GM23338 (cell line): ENCODE data around the gene CCDC12. TPM values are rescaled to one million over a fixed set of nuclear protein-coding genes. Genes with fewer than 3 reads are reported as not detected.

Experiments
- ATAC-seq: fragments of 200-7000 bp; cut with Tn5 transposase; 3 replicates; pipeline ENCODE4 v1.9.1; 2020
- DNase-seq: peaks from one replicate; pipeline ENCODE4 v3.0.0-alpha.2; 2015; ENCODE audit warnings: low spot score
- H2AFZ ChIP-seq: fragments of 200-600 bp; sonication (generic); 2 replicates; pipeline ENCODE4 v1.8.0; 2016; ENCODE audit warnings: antibody characterized with exemption, mild to moderate bottlenecking, moderate library complexity
- H3F3A ChIP-seq: fragments of 200-600 bp; sonication (generic); replicated peaks from 2 replicates; pipeline ENCODE4 v1.8.0; 2017; ENCODE audit warnings: antibody characterized with exemption, mixed run types, low read depth
- H3K27ac ChIP-seq: fragments of 200-600 bp; sonication (generic); 2 replicates; pipeline ENCODE4 v1.6.1; 2016; ENCODE audit warnings: low read depth
- H3K27me3 ChIP-seq: fragments of 200-600 bp; sonication (generic); 2 replicates; pipeline ENCODE4 v1.8.0; 2016; ENCODE audit warnings: mild to moderate bottlenecking, mixed run types, moderate library complexity; ENCODE audit not compliant: insufficient read depth
- H3K36me3 ChIP-seq: fragments of 200-600 bp; sonication (generic); 2 replicates; pipeline ENCODE4 v1.8.0; 2016; ENCODE audit warnings: mild to moderate bottlenecking; ENCODE audit not compliant: insufficient read depth
- H3K4me1 ChIP-seq: fragments of 200-600 bp; sonication (generic); 2 replicates; pipeline ENCODE4 v1.8.0; 2016; ENCODE audit warnings: mild to moderate bottlenecking, moderate library complexity; ENCODE audit not compliant: insufficient read depth
- H3K4me2 ChIP-seq: fragments of 200-600 bp; sonication (generic); 2 replicates; pipeline ENCODE4 v1.7.1; 2017; ENCODE audit warnings: mixed run types
- H3K4me3 ChIP-seq: fragments of 200-600 bp; sonication (generic); 2 replicates; pipeline ENCODE4 v1.6.1; 2016; ENCODE audit warnings: mixed run types
- H3K79me2 ChIP-seq: fragments of 200-600 bp; sonication (generic); replicated peaks from 2 replicates; pipeline ENCODE4 v1.8.0; 2017; ENCODE audit warnings: mild to moderate bottlenecking; ENCODE audit not compliant: insufficient read depth
- H3K9me2 ChIP-seq: fragments of 200-600 bp; sonication (generic); 2 replicates; pipeline ENCODE4 v1.8.0; 2017; ENCODE audit not compliant: insufficient read depth
- H4K20me1 ChIP-seq: fragments of 200-600 bp; sonication (generic); replicated peaks from 2 replicates; pipeline ENCODE4 v1.8.0; 2017; ENCODE audit warnings: mild to moderate bottlenecking; ENCODE audit not compliant: insufficient read depth
- H3K27ac Mint-ChIP-seq: 2 replicates; pipeline ENCODE4 v1.8.0; 2020; ENCODE audit warnings: inconsistent platforms, mild to moderate bottlenecking, moderate library complexity, mixed read lengths
- H3K27me3 Mint-ChIP-seq: 3 replicates; pipeline ENCODE4 v1.8.0; 2022; ENCODE audit warnings: low read depth, mild to moderate bottlenecking, moderate library complexity, mixed read lengths, inconsistent platforms; ENCODE audit not compliant: insufficient read depth, poor library complexity
- H3K36me3 Mint-ChIP-seq: 3 replicates; pipeline ENCODE4 v1.8.0; 2021; ENCODE audit warnings: low read depth, mild to moderate bottlenecking, inconsistent platforms, moderate library complexity, mixed read lengths
- H3K4me1 Mint-ChIP-seq: 3 replicates; pipeline ENCODE4 v1.8.0; 2020; ENCODE audit warnings: mild to moderate bottlenecking, inconsistent platforms, mixed read lengths
- H3K4me3 Mint-ChIP-seq: 3 replicates; pipeline ENCODE4 v1.8.0; 2021; ENCODE audit warnings: moderate library complexity, mild to moderate bottlenecking, inconsistent platforms, mixed read lengths
- H3K9me3 Mint-ChIP-seq: 3 replicates; pipeline ENCODE4 v1.8.0; 2020; ENCODE audit warnings: moderate library complexity, mild to moderate bottlenecking, inconsistent platforms, mixed read lengths
- CREB1 ChIP-seq: fragments of 250-450 bp; sonication (Bioruptor Pico); IDR thresholded peaks from 2 replicates; pipeline ENCODE4 v1.5.0; 2020; ENCODE audit warnings: low read depth, mild to moderate bottlenecking, moderate library complexity
- EZH2 ChIP-seq: fragments of 200-600 bp; sonication (generic); IDR thresholded peaks from one replicate; pipeline ENCODE4 v1.8.0; 2017; ENCODE audit warnings: antibody characterized with exemption, mild to moderate bottlenecking, low read depth; ENCODE audit not compliant: unreplicated experiment
- EZH2phosphoT487 ChIP-seq: fragments of 200-600 bp; sonication (generic); IDR thresholded peaks from one replicate; pipeline ENCODE4 v1.8.1; 2018; ENCODE audit warnings: antibody characterized with exemption; ENCODE audit not compliant: unreplicated experiment
- JUNB ChIP-seq: IDR thresholded peaks from one replicate; pipeline ENCODE4 v1.6.1; 2016; ENCODE audit warnings: antibody characterized with exemption; ENCODE audit not compliant: unreplicated experiment
- NANOG ChIP-seq: IDR thresholded peaks from 2 replicates; pipeline ENCODE4 v1.6.1; 2016; ENCODE audit warnings: antibody characterized with exemption, borderline replicate concordance
- POLR2AphosphoS5 ChIP-seq: IDR thresholded peaks from 2 replicates; pipeline ENCODE4 v1.6.1; 2016; ENCODE audit warnings: antibody characterized with exemption, low read depth
- REST ChIP-seq: IDR thresholded peaks from one replicate; pipeline ENCODE4 v1.6.1; 2018; ENCODE audit warnings: antibody characterized with exemption; ENCODE audit not compliant: unreplicated experiment
- STAT1 ChIP-seq: IDR thresholded peaks from one replicate; pipeline ENCODE4 v1.6.1; 2016; ENCODE audit warnings: antibody characterized with exemption; ENCODE audit not compliant: unreplicated experiment
- ZNF114 ChIP-seq: fragments of 250-450 bp; sonication (Bioruptor Pico); IDR thresholded peaks from 2 replicates; pipeline ENCODE4 v1.5.0; 2020; ENCODE audit warnings: mild to moderate bottlenecking, moderate library complexity
- ZNF331 ChIP-seq: fragments of 250-450 bp; sonication (Bioruptor Pico); IDR thresholded peaks from 2 replicates; pipeline ENCODE4 v1.5.0; 2020; ENCODE audit warnings: low read depth, mild to moderate bottlenecking, moderate library complexity
- polyA plus RNA-seq: library from polyadenylated mRNA; unstranded; fragments of >200 nt; fragmentation: Nextera tagmentation; extraction: Ambion mirVana; gene quantifications from 2 replicates; pipeline ENCODE4 v1.2.1, GENCODE V29; 2016
- total RNA-seq: library from RNA; depleted of rRNA; stranded (reverse); fragments of >200 nt; shearing (Covaris generic); gene quantifications from 2 replicates; pipeline ENCODE4 v1.2.3, GENCODE V29; 2014
- TF ChIP-seq, protein P1 (sequence below): IDR thresholded peaks from 2 replicates; pipeline ENCODE4 v1.6.1; 2016; ENCODE audit warnings: antibody characterized with exemption
- TF ChIP-seq, protein P2 (sequence below): fragments of 250-450 bp; sonication (Bioruptor Pico); IDR thresholded peaks from 2 replicates; pipeline ENCODE4 v1.5.0; 2020; ENCODE audit warnings: mild to moderate bottlenecking, moderate library complexity
- TF ChIP-seq, protein P3 (sequence below), 2 experiments: fragments of 200-600 bp in 1 of 2; sonication (generic) in 1 of 2; conservative IDR thresholded peaks; 2 replicates each; pipeline versions ENCODE4 v1.5.1 to v1.6.1; 2016 to 2017; ENCODE audit warnings: antibody characterized with exemption in 2 of 2, low read depth in 2 of 2, mild to moderate bottlenecking in 2 of 2, moderate library complexity in 1 of 2

Gene CCDC12
- total and polyA plus RNA-seq, 2 experiments from 2014 or later: 42.9 to 133 TPM

- H3K4me1 Mint-ChIP-seq: no peaks in the 10 kb centered on the region
- Histone ChIP-seq H3K9me2 (no peaks in the 10 kb centered on the region; the same call in 1 of the 2 replicates), H3K4me2 (no peak overlapping the region), H3K36me3 (peaks cover 29% of the 10 kb centered on the region), H3K27ac (peak overlapping the region; percentile 11; the same call in 1 of the 2 replicates), H2AFZ (no peak overlapping the region), H3K27me3 (no peaks in the 10 kb centered on the region), H3K4me3 (no peak overlapping the region), H3F3A (0 out of 2 replicates have a peak, but pooled peaks cover 6% of the 10 kb centered on the region), H3K79me2 (no peaks in the 10 kb centered on the region), H3K4me1 (no peaks in the 10 kb centered on the region), H4K20me1 (no peaks in the 10 kb centered on the region; the same call in 1 of the 2 replicates)
- TF ChIP-seq, protein P1, sequence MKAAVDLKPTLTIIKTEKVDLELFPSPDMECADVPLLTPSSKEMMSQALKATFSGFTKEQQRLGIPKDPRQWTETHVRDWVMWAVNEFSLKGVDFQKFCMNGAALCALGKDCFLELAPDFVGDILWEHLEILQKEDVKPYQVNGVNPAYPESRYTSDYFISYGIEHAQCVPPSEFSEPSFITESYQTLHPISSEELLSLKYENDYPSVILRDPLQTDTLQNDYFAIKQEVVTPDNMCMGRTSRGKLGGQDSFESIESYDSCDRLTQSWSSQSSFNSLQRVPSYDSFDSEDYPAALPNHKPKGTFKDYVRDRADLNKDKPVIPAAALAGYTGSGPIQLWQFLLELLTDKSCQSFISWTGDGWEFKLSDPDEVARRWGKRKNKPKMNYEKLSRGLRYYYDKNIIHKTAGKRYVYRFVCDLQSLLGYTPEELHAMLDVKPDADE: no peak
- no peak for TF ChIP-seq CREB1 (CRISPR knock-in tag)
- TF ChIP-seq POLR2AphosphoS5: no peak
- no peak for TF ChIP-seq ZNF331 (CRISPR knock-in tag)
- no peak for TF ChIP-seq REST
- TF ChIP-seq STAT1: no peak
- no peak for TF ChIP-seq NANOG
- TF ChIP-seq EZH2phosphoT487: no peak
- no peak for TF ChIP-seq EZH2
- TF ChIP-seq, protein P2, sequence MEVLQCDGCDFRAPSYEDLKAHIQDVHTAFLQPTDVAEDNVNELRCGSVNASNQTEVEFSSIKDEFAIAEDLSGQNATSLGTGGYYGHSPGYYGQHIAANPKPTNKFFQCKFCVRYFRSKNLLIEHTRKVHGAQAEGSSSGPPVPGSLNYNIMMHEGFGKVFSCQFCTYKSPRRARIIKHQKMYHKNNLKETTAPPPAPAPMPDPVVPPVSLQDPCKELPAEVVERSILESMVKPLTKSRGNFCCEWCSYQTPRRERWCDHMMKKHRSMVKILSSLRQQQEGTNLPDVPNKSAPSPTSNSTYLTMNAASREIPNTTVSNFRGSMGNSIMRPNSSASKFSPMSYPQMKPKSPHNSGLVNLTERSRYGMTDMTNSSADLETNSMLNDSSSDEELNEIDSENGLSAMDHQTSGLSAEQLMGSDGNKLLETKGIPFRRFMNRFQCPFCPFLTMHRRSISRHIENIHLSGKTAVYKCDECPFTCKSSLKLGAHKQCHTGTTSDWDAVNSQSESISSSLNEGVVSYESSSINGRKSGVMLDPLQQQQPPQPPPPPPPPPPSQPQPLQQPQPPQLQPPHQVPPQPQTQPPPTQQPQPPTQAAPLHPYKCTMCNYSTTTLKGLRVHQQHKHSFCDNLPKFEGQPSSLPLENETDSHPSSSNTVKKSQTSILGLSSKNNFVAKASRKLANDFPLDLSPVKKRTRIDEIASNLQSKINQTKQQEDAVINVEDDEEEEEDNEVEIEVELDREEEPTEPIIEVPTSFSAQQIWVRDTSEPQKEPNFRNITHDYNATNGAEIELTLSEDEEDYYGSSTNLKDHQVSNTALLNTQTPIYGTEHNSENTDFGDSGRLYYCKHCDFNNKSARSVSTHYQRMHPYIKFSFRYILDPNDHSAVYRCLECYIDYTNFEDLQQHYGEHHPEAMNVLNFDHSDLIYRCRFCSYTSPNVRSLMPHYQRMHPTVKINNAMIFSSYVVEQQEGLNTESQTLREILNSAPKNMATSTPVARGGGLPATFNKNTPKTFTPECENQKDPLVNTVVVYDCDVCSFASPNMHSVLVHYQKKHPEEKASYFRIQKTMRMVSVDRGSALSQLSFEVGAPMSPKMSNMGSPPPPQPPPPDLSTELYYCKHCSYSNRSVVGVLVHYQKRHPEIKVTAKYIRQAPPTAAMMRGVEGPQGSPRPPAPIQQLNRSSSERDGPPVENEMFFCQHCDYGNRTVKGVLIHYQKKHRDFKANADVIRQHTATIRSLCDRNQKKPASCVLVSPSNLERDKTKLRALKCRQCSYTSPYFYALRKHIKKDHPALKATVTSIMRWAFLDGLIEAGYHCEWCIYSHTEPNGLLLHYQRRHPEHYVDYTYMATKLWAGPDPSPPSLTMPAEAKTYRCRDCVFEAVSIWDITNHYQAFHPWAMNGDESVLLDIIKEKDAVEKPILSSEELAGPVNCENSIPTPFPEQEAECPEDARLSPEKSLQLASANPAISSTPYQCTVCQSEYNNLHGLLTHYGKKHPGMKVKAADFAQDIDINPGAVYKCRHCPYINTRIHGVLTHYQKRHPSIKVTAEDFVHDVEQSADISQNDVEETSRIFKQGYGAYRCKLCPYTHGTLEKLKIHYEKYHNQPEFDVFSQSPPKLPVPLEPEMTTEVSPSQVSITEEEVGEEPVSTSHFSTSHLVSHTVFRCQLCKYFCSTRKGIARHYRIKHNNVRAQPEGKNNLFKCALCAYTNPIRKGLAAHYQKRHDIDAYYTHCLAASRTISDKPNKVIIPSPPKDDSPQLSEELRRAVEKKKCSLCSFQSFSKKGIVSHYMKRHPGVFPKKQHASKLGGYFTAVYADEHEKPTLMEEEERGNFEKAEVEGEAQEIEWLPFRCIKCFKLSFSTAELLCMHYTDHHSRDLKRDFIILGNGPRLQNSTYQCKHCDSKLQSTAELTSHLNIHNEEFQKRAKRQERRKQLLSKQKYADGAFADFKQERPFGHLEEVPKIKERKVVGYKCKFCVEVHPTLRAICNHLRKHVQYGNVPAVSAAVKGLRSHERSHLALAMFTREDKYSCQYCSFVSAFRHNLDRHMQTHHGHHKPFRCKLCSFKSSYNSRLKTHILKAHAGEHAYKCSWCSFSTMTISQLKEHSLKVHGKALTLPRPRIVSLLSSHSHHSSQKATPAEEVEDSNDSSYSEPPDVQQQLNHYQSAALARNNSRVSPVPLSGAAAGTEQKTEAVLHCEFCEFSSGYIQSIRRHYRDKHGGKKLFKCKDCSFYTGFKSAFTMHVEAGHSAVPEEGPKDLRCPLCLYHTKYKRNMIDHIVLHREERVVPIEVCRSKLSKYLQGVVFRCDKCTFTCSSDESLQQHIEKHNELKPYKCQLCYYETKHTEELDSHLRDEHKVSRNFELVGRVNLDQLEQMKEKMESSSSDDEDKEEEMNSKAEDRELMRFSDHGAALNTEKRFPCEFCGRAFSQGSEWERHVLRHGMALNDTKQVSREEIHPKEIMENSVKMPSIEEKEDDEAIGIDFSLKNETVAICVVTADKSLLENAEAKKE (CRISPR knock-in tag): no peak
- no peak for TF ChIP-seq JUNB
- TF ChIP-seq, protein P3, sequence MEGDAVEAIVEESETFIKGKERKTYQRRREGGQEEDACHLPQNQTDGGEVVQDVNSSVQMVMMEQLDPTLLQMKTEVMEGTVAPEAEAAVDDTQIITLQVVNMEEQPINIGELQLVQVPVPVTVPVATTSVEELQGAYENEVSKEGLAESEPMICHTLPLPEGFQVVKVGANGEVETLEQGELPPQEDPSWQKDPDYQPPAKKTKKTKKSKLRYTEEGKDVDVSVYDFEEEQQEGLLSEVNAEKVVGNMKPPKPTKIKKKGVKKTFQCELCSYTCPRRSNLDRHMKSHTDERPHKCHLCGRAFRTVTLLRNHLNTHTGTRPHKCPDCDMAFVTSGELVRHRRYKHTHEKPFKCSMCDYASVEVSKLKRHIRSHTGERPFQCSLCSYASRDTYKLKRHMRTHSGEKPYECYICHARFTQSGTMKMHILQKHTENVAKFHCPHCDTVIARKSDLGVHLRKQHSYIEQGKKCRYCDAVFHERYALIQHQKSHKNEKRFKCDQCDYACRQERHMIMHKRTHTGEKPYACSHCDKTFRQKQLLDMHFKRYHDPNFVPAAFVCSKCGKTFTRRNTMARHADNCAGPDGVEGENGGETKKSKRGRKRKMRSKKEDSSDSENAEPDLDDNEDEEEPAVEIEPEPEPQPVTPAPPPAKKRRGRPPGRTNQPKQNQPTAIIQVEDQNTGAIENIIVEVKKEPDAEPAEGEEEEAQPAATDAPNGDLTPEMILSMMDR (conservative IDR thresholded peaks at IDR 0.05; ENCODE audit: low read depth in 2 of 2): no peak
- TF ChIP-seq ZNF114 (CRISPR knock-in tag): no peak
- peaks cover 15% of the 10 kb centered on the region; the same call in 2 of the 3 replicates for H3K9me3 Mint-ChIP-seq
- DNase-seq (no peak), ATAC-seq (no peak)
- no peak overlapping the region for H3K27ac Mint-ChIP-seq
- peaks cover 5% of the 10 kb centered on the region for H3K27me3 Mint-ChIP-seq
- peaks cover 47% of the 10 kb centered on the region for H3K36me3 Mint-ChIP-seq
- no peak overlapping the region for H3K4me3 Mint-ChIP-seq
These were observed 60.3 kb downstream of the CCDC12 start for GRCh38 chr3:46916278-46916677.
